ENCODE data around the gene APBB2. TPM values are rescaled to one million over a fixed set of nuclear protein-coding genes. Genes with fewer than 3 reads are reported as not detected.
"Not testable (repeated sequence)": the region's sequence is repeated elsewhere in the genome, so short reads cannot be mapped to it uniquely, and the experiment has no call there.

Gene APBB2
- total RNA-seq, 2 donors from 2014 or later, result 56.1 to 64.8 TPM

- peak overlapping the region; percentile 6 for H3K4me3 ChIP-seq (ENCODE audit: low read length)
- Mint-ChIP-seq H3K9me3 (peaks cover 17% of the 10 kb centered on the region), H3K36me3 (ENCODE audit: low read depth) (peaks cover 60% of the 10 kb centered on the region), H3K4me3 (no peak overlapping the region), H3K27ac (no peak overlapping the region), H3K27me3 (ENCODE audit: insufficient read depth) (no peaks in the 10 kb centered on the region), H3K4me1 (peaks cover 6% of the 10 kb centered on the region)
- 91 to 94% methylated on average over 8 to 11 of the region's 12 CpGs for WGBS, 2 experiments (ENCODE audit: insufficient coverage in 1 of 2, insufficient read length in 1 of 2)
- peaks cover 36% of the 10 kb centered on the region for H3K9me3 ChIP-seq (ENCODE audit: control insufficient read depth, low read length)
- DNase-seq, result no peak
- no peaks in the 10 kb centered on the region for H3K27me3 ChIP-seq (ENCODE audit: control insufficient read depth, insufficient read depth, low read length, poor library complexity, severe bottlenecking)
- no peak overlapping the region for H3K27ac ChIP-seq (ENCODE audit: low read depth, low read length)
- TF ChIP-seq, protein P1, sequence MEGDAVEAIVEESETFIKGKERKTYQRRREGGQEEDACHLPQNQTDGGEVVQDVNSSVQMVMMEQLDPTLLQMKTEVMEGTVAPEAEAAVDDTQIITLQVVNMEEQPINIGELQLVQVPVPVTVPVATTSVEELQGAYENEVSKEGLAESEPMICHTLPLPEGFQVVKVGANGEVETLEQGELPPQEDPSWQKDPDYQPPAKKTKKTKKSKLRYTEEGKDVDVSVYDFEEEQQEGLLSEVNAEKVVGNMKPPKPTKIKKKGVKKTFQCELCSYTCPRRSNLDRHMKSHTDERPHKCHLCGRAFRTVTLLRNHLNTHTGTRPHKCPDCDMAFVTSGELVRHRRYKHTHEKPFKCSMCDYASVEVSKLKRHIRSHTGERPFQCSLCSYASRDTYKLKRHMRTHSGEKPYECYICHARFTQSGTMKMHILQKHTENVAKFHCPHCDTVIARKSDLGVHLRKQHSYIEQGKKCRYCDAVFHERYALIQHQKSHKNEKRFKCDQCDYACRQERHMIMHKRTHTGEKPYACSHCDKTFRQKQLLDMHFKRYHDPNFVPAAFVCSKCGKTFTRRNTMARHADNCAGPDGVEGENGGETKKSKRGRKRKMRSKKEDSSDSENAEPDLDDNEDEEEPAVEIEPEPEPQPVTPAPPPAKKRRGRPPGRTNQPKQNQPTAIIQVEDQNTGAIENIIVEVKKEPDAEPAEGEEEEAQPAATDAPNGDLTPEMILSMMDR (conservative IDR thresholded peaks at IDR 0.05), result no peak
- H3K4me1 ChIP-seq (ENCODE audit: control insufficient read depth, insufficient read depth, low read length), result no peaks in the 10 kb centered on the region
- no peak overlapping the region for H3K9ac ChIP-seq (ENCODE audit: extremely low read depth, low read length, poor library complexity, severe bottlenecking)
- peaks cover 14% of the 10 kb centered on the region for H3K36me3 ChIP-seq (ENCODE audit: control insufficient read depth, insufficient read depth, low read length)
These were observed 153.7 kb downstream of the APBB2 start for GRCh38 chr4:41060352-41061334.

- H3K9me3 Mint-ChIP-seq, result peaks cover 17% of the 10 kb centered on the region
- not testable (repeated sequence) for H3K27ac Mint-ChIP-seq
These were observed 154.9 kb downstream of the APBB2 start for GRCh38 chr4:41059411-41059810.

GRCh38 chr4:41058426-41058825 lies 155.9 kb downstream of the APBB2 start:
- Mint-ChIP-seq H3K27ac (no peak overlapping the region), H3K36me3 (ENCODE audit: low read depth) (peaks cover 49% of the 10 kb centered on the region), H3K4me3 (no peak overlapping the region), H3K27me3 (ENCODE audit: insufficient read depth) (no peaks in the 10 kb centered on the region), H3K4me1 (peaks cover 6% of the 10 kb centered on the region), H3K9me3 (peaks cover 17% of the 10 kb centered on the region)
- no peaks in the 10 kb centered on the region for H3K27me3 ChIP-seq (ENCODE audit: control insufficient read depth, insufficient read depth, low read length, poor library complexity, severe bottlenecking)
- no peaks in the 10 kb centered on the region for H3K4me1 ChIP-seq (ENCODE audit: control insufficient read depth, insufficient read depth, low read length)
- H3K9ac ChIP-seq (ENCODE audit: extremely low read depth, low read length, poor library complexity, severe bottlenecking), result no peak overlapping the region
- peaks cover 36% of the 10 kb centered on the region for H3K9me3 ChIP-seq (ENCODE audit: control insufficient read depth, low read length)
- TF ChIP-seq, protein P1 (conservative IDR thresholded peaks at IDR 0.05), result no peak
- H3K27ac ChIP-seq (ENCODE audit: low read depth, low read length), result no peak overlapping the region
- WGBS, 2 experiments (ENCODE audit: insufficient coverage in 1 of 2, insufficient read length in 1 of 2), result 91 to 94% methylated on average over 3 of the region's 3 CpGs
- peaks cover 14% of the 10 kb centered on the region for H3K36me3 ChIP-seq (ENCODE audit: control insufficient read depth, insufficient read depth, low read length)
- no peak for DNase-seq
- H3K4me3 ChIP-seq (ENCODE audit: low read length), result no peak overlapping the region

More at GRCh38 chr4:41059411-41059810, 154.9 kb downstream of the APBB2 start:
- not testable (repeated sequence) for H3K4me1 Mint-ChIP-seq; H3K27ac ChIP-seq (ENCODE audit: low read depth, low read length); DNase-seq; H3K4me1 ChIP-seq (ENCODE audit: control insufficient read depth, insufficient read depth, low read length); H3K9ac ChIP-seq (ENCODE audit: extremely low read depth, low read length, poor library complexity, severe bottlenecking); H3K27me3 Mint-ChIP-seq (ENCODE audit: insufficient read depth); H3K4me3 Mint-ChIP-seq; H3K27me3 ChIP-seq (ENCODE audit: control insufficient read depth, insufficient read depth, low read length, poor library complexity, severe bottlenecking); H3K4me3 ChIP-seq (ENCODE audit: low read length)
- peaks cover 49% of the 10 kb centered on the region for H3K36me3 Mint-ChIP-seq (ENCODE audit: low read depth)
- Histone ChIP-seq H3K36me3 (ENCODE audit: control insufficient read depth, insufficient read depth, low read length) (peaks cover 14% of the 10 kb centered on the region), H3K9me3 (ENCODE audit: control insufficient read depth, low read length) (peaks cover 36% of the 10 kb centered on the region)
- WGBS, 2 experiments (ENCODE audit: insufficient coverage in 1 of 2, insufficient read length in 1 of 2), result 93 to 100% methylated on average over 5 to 8 of the region's 9 CpGs

Data from endodermal cell (in vitro differentiated cells).